TTC549 (cell line): ENCODE measurements around the gene FOCAD.
"Not testable (repeated sequence)": the region's sequence is repeated elsewhere in the genome, so short reads cannot be mapped to it uniquely, and the experiment has no call there.

Experiments used
- FAIRE-seq: peaks from 2 replicates; lab custom pipeline; 2012; peaks lifted over from hg19 to GRCh38; lab: Jason Lieb, UNC

FOCAD gene

DNA sequence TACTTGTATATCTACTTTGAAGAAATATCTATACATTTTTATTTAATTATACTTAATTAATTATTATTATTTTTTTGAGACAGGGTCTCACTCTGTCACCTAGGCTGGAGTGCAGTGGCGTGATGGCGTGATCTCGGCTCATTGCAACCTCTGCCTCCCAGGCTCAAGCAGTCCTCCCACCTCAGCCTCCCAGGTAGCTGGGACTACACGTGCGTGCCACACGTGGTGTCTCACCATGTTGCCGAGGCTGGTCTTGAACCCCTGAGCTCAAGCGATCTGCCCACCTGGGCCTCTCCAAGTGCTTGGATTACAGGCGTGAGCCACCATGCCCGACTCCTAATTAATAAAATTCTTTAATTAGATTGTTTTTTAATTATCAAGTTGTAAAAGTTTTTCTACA lies 10.5 kb upstream of the FOCAD start:
- FAIRE-seq: not testable (repeated sequence)

DNA sequence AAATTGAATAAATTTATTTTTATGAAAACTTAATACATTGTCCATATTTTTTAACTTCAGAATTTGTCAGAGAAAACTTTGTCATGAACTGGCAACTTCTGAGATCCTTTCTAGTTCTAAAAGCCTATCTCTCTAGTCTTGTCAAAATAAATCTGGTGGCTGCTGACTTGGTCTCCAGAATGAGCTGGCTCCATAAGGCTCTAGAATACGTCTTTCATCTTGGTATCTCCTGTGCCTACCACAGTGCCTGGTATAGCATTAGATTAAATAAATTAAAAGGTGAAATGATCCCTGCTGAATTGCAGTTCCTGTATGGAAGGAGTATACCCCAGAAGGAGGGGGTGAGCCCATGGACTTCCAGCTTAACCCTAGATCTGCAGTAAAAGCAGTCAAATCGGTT lies 2.6 kb upstream of the FOCAD start:
- FAIRE-seq: no peak

DNA sequence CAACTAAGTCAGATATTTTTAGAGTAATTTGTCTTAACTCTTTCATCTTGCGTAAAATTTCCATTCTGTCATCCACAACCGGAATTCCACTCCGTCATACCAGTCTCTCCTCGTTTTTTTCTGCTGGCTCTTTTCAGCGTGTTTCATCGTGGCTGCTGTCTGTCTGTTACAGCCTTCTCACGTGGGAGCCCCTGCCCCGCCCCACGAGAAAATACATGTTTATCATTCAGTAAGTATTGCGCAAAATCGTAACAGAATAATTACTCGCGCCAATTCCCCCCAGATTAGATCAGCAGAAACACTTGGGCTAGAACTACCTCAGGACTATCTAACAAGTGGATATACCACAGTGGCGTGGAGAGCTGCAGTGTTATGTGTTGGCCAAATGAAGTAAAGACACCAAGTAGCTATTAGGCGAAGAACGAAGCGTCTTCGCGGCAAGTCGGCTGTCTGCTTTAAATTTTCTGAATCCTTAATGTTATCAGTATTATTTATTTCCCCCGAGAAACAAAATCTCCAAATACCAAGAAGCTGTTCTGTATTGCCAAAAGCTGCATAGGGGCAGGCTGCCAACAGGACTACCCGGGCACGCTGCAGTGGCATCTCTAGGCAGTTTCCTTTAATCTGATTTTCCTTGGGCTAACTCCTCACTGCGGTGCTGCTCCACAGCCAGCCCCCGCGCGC lies 566 bp upstream of the FOCAD start:
- FAIRE-seq: no peak

- no peak for FAIRE-seq
These were observed 1.0 kb downstream of the FOCAD start for GRCh38 chr9:20684875-20685696.

DNA sequence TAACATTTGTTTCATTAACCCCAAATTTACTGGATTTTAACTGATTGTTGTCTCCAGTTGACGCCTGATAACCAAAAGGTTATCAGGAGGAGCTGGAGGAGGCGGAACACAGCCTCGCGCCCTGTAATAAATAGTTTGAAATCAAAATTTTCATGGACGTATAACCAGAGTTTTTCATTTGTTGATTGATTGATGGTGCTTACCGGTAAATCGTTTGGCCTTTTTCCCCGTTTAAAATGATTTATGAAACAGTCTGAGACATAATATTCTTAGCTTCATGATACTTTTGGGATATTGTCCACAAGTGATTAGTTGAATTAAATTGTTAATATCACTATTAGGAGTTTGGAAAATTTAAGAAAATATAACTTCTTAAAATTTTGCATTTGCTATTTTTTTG lies 1.7 kb downstream of the FOCAD start:
- no peak for FAIRE-seq

- FAIRE-seq: no peak
These were observed 5.8 kb downstream of the FOCAD start for GRCh38 chr9:20689833-20690232.

DNA sequence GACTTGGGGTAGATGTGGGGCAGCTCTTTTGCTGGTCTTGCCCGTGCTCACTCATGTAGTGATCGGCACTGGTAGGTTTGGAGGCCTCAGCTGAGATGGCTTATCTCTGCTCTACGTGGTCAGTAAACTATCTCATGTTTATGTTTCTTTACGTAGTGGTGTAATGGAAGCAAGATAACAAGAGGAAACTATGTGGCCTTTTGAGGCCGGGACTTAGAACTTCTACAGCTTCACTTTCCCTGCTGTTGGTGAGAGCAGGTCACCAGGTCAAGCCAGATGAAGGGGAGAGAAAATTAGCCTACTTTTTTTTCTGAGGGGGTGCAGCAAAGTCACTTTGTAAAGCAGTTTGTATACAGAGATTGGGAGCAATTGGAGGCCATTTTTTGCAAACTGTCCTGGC lies 8.5 kb downstream of the FOCAD start:
- FAIRE-seq: no peak

DNA sequence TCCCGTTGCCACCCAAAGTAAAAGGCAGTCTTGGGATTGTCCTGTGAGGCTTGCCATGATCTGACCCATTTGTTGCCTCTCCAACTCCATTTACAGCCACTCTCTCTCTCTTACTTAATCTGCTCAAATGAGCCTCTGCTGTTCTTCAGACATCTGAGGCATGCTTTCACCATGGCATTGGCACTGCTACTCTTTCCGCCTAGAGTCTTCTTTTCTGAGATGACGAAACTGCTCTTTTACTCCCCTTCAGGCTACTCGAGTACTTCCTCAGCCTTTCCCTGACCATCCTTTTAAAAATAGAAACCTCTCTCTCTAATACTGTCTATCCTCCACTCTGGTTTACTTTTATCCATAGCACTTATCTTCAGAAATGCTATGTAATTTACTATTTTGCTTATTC lies 9.0 kb downstream of the FOCAD start:
- FAIRE-seq: no peak

DNA sequence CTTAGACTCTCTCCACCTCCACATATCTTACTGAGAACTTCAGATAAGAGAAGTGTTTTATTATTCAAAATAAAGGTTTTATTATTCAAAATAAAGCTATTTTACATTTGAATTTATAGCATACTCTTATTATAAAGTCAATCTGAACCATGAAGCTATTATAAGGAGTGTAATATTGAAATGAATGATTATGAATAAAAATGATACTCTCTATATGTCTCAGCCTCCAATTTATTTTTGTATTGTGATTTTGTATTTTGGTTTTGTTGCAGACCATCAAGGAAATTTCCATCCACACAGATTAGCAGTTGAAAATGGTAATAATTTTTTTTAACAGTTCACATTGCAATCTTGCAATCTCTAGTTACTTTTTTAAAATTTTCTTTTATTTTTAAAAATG lies 10.2 kb downstream of the FOCAD start:
- no peak for FAIRE-seq

- no peak for FAIRE-seq
These were observed 13.1 kb downstream of the FOCAD start for GRCh38 chr9:20697021-20697719.

DNA sequence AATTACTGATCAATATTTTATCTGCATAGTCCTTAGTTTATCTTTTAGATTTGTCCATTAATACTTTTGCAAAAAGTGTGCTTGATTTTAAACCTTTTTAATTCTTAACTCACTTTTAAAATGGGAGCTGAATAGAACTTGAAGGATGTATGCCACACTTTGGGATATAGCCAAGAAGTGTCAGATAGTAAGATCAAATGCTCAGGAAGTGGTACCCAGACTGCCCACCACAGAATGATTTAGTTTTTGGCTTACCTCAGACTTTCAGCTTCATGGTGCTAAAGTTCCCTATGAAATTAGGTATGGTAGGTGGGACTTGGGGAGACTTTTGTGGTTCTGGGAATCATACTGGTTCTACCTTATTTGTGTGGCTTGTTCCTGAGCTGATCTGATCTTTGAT lies 14.7 kb downstream of the FOCAD start:
- FAIRE-seq: no peak

DNA sequence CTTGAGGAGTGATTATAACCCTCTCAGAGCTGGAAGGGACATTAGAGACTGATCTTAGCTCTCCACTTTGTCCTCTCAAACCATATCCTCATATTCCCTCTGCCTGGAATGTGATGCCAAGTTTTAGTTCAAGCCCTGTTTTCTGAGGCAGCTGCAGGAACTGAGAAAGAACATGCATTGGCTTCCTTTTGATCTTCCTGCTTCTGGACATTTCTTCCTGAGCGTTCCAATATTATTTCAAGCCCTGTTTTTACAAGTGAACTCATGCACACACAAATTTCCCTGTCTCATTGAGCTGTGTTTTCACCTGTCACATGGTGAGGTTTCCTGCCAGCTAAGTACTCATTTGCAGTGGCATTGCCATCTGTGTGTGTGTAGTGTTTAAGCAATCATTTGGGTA lies 17.0 kb downstream of the FOCAD start:
- no peak for FAIRE-seq

- no peak for FAIRE-seq
These were observed 18.5 kb downstream of the FOCAD start for GRCh38 chr9:20702570-20702969.

DNA sequence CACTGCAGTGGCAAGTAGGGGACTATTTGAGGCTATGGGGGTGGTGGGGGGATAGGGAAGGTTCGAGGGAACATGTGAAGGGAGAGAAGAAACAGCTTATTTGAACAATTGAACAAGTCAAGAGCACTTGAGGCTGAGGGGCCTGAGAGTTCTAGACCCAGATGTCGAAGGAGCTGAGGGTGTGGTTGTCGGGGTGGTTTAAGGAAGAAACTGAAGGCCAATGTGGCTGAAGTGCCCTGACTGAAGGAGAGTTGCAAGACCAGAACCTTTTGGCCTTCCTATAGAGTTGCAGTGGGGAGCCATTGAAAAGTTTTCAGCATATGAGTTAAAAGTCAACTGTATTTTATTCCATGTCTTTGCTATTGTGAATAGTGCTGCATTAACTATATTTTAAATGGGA lies 19.1 kb downstream of the FOCAD start:
- no peak for FAIRE-seq

DNA sequence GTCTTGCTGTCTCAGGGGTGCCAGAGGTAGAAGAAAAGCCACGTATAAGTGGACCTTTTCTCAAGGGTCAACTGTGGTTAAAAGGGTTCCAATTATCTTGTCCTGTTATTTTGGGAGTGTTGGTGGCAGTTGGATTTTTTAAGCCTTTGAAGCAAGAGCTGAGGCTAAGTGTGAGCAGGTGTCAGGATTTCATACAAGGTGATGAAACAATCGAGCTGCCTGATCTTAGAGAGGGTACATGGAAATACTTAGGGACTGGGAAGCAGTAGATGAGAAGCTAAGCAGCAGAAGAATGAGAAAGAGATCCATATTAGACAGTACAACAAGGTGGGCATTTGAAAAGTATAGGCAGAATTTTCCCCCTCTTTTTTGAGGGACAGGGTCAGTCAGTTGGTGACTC lies 23.6 kb downstream of the FOCAD start:
- no peak for FAIRE-seq

GRCh38 chr9:20713172-20713571 lies 29.1 kb downstream of the FOCAD start:
- FAIRE-seq: no peak

- FAIRE-seq: no peak
These were observed 30.7 kb downstream of the FOCAD start for GRCh38 chr9:20714442-20715415.

DNA sequence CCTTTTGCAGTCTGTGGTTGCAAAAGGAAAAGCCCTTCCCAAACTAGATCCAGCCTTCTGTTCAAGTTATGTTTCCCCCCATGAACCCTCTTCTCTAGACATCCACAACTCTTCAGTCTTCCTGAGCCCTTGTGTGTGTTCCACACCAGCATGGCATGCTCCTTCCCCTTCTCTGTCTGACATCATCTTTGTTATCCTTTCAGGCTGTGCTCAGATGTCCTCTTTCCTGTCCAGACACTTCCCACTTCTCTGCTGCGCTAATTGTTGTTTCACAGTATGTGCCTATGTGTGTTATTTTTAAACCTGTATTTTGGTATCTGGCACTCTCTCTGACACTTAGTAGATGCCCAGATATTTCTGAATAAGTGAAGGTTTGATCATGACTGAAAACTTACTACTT lies 38.2 kb downstream of the FOCAD start:
- no peak for FAIRE-seq

- no peak for FAIRE-seq
These were observed 41.6 kb downstream of the FOCAD start for GRCh38 chr9:20725675-20726074.

GRCh38 chr9:20726144-20726543 lies 42.1 kb downstream of the FOCAD start:
- no peak for FAIRE-seq

GRCh38 chr9:20728493-20729220 lies 44.6 kb downstream of the FOCAD start:
- FAIRE-seq: no peak
